ENCODE measurements around the gene INAFM2. TPM values are rescaled to one million over a fixed set of nuclear protein-coding genes. Genes with fewer than 3 reads are reported as not detected.

INAFM2 gene
- total RNA-seq, 1 donor from 2014 or later = 22.8 TPM

DNA sequence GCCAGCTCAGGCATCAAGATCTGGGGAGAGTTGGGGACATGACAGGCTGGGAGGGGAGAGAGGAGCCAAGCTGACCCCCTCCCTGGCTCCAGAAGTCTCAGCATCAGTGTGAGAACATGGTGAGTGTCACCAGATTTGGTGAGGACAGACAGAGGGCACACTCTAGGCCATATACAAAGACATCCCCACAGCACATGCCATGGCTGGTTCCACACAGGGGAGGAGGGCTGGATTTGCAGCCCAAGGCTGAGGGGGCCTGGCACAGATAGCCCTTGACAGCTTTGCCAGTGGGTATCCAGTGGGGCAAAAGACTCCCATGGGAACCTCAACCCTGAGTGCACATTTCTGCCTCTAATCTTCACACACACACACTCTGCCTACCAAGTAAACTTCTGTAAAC, 30.5 kb upstream of the INAFM2 start:
- Mint-ChIP-seq H3K4me1 (no peaks in the 10 kb centered on the region), H3K27me3 (no peaks in the 10 kb centered on the region), H3K4me3 (no peak overlapping the region), H3K36me3 (ENCODE audit: low read depth) (peaks cover 28% of the 10 kb centered on the region), H3K9me3 (no peaks in the 10 kb centered on the region), H3K27ac (no peak overlapping the region)
- no peak for DNase-seq
- intact Hi-C loops (cut with micrococcal nuclease) = no loop called here

DNA sequence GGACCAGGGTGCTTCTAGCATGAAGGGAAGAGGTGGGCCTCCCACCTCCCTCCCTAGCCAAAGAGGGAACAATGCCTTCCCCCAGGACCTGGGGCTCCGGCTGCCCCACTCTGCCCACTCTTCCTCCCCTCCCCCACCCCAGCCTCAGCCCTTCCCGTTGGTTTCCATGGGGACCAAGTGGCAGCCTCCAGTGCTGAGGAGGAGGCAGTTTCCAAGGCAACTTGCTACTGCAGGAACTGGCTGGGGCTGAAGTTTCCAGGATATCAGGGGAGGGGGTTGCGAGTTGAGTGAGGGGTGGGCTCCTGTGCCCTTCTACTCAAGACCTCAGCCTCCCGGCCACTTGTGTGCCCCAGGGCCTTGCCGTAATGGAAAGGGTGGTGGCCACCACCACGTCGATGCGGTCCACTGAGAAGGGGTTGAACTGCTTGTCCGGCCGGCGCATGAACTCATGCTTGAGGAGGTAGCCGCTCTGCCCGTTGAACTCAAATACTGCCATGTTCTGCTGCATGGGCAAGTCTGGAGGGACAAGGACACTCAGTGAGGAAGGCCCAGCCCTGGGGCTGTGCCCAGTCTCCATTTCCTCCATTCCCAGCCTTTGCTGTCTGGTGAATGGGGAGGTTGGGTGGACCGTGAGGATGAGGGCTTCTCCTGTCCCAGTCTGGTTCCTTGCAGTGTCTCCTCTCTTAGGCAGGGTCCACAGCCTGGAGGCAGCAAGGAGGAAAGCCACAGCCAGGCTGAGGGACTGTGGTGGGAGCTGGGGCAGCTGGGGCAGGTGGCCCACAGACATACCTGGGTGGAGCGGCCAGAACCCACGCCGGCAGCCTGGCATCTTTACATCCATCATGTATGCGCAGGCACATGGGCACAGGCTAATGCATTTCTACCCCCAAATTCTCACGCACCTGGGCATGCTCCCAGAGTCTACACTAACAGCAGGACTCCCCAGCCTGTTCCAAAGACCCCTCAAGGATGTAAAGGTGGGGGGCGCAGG, 29.3 kb upstream of the INAFM2 start:
- no peak for DNase-seq
- no peak overlapping the region for H3K27ac Mint-ChIP-seq
- no peaks in the 10 kb centered on the region for H3K27me3 Mint-ChIP-seq
- no peak overlapping the region for H3K4me3 Mint-ChIP-seq
- H3K9me3 Mint-ChIP-seq = no peaks in the 10 kb centered on the region
- intact Hi-C loops (cut with micrococcal nuclease) = no loop called here
- peaks cover 31% of the 10 kb centered on the region for H3K36me3 Mint-ChIP-seq (ENCODE audit: low read depth)
- H3K4me1 Mint-ChIP-seq = no peaks in the 10 kb centered on the region

- Mint-ChIP-seq H3K27ac (no peak overlapping the region), H3K4me3 (no peak overlapping the region), H3K36me3 (ENCODE audit: low read depth) (peaks cover 34% of the 10 kb centered on the region), H3K9me3 (no peaks in the 10 kb centered on the region), H3K27me3 (no peaks in the 10 kb centered on the region), H3K4me1 (no peaks in the 10 kb centered on the region)
- intact Hi-C loops (cut with micrococcal nuclease) = no loop called here
- no peak for DNase-seq
Observed at GRCh38 chr15:40295297-40295696, 28.2 kb upstream of the INAFM2 start.

GRCh38 chr15:40295877-40296560, 27.5 kb upstream of the INAFM2 start:
- no peaks in the 10 kb centered on the region for H3K9me3 Mint-ChIP-seq
- H3K4me3 Mint-ChIP-seq = no peak overlapping the region
- H3K27ac Mint-ChIP-seq = no peak overlapping the region
- DNase-seq = no peak
- H3K36me3 Mint-ChIP-seq (ENCODE audit: low read depth) = peaks cover 39% of the 10 kb centered on the region
- H3K4me1 Mint-ChIP-seq = no peaks in the 10 kb centered on the region
- H3K27me3 Mint-ChIP-seq = no peaks in the 10 kb centered on the region
- intact Hi-C loops (cut with micrococcal nuclease) = no loop called here

DNA sequence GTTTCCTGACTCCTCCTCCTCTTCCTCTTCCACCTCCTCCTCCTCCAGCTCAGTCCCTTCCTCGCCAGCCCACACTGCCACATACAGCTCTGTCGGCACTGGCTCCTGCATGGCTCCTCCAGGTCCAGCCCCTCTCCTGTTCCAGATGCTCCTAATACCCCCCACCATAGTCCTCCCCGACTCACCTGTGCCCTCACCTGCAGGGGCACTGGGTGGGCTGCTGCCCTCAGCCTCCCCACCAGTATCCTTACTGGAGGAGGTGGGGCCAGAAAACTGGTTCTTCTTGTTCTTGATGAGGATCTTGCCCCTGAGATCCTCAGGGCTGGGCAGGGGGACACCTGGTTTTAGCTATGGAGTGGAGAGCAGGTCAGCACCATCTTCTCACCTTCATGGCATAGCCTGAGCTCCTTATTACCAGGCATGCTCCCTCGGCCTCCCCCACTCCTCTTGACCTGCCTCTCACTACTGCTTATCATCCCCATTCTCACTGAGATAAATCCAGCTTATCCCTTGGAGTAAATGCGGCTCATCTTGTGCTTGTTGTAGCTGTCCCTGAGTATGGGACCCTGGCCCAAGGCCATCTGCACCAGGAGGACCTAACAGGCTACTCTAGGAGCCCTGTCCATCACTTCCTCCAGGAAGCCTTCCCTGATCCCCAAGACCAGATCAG, 26.8 kb upstream of the INAFM2 start:
- peaks cover 44% of the 10 kb centered on the region for H3K36me3 Mint-ChIP-seq (ENCODE audit: low read depth)
- H3K27me3 Mint-ChIP-seq = no peaks in the 10 kb centered on the region
- no peaks in the 10 kb centered on the region for H3K9me3 Mint-ChIP-seq
- no peaks in the 10 kb centered on the region for H3K4me1 Mint-ChIP-seq
- no peak for DNase-seq
- no peak overlapping the region for H3K27ac Mint-ChIP-seq
- intact Hi-C loops (cut with micrococcal nuclease) = no loop called here
- no peak overlapping the region for H3K4me3 Mint-ChIP-seq

- Mint-ChIP-seq H3K9me3 (no peaks in the 10 kb centered on the region), H3K36me3 (ENCODE audit: low read depth) (peaks cover 48% of the 10 kb centered on the region), H3K27ac (no peak overlapping the region)
Observed at GRCh38 chr15:40297356-40297755, 26.1 kb upstream of the INAFM2 start.

GRCh38 chr15:40298216-40298935, 25.1 kb upstream of the INAFM2 start:
- Mint-ChIP-seq H3K36me3 (ENCODE audit: low read depth) (peaks cover 50% of the 10 kb centered on the region), H3K27ac (no peak overlapping the region), H3K4me3 (no peak overlapping the region), H3K27me3 (no peaks in the 10 kb centered on the region), H3K9me3 (no peaks in the 10 kb centered on the region), H3K4me1 (no peaks in the 10 kb centered on the region)
- intact Hi-C loops (cut with micrococcal nuclease) = no loop called here
- no peak for DNase-seq

More at GRCh38 chr15:40297356-40297755, 26.1 kb upstream of the INAFM2 start:
- intact Hi-C loops (cut with micrococcal nuclease) = no loop called here
- no peak overlapping the region for H3K4me3 Mint-ChIP-seq
- no peaks in the 10 kb centered on the region for H3K27me3 Mint-ChIP-seq
- no peak for DNase-seq
- no peaks in the 10 kb centered on the region for H3K4me1 Mint-ChIP-seq

DNA sequence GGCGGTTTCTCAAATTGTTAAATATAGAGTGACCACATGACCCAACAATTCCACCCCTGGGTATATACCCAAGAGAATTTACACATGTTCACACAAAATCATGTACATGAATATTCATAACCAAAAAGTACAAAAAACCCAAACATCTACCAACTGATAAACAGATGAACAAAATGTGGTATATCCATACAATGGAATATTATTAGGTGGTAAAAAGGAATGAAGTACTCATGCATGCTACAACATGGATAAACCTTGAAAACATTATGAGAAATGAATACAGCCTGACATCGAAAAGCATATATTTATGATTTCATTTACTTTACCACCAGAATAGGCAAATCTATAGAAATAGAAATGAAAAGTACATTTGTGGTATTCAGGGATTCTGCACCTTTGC, 23.1 kb upstream of the INAFM2 start:
- H3K4me1 Mint-ChIP-seq = peaks cover 7% of the 10 kb centered on the region
- intact Hi-C loops (cut with micrococcal nuclease) = no loop called here

DNA sequence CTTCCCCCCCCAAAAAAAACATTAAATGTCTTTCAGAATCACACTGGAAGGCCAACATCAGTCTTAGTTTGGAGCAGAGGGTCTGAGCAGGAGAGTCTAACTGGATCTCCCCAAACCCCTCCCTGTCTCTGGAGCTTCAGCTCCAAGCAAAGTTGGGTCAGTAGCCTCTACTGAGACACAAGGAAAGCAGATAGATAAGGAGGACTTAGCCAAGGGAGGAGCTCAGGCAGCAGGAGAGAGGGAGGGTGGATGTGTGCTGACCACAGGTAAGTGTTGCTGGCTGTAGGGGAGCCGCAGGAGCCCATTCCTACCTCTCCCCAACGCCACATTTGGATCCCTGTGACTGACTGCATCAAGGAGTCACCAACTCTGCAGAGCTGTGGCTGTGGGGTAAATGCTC, 22.7 kb upstream of the INAFM2 start:
- H3K36me3 Mint-ChIP-seq (ENCODE audit: low read depth) = peaks cover 54% of the 10 kb centered on the region
- H3K9me3 Mint-ChIP-seq = no peaks in the 10 kb centered on the region
- H3K4me3 Mint-ChIP-seq = no peak overlapping the region
- DNase-seq = no peak
- no peaks in the 10 kb centered on the region for H3K27me3 Mint-ChIP-seq
- H3K27ac Mint-ChIP-seq = no peak overlapping the region
- peaks cover 7% of the 10 kb centered on the region for H3K4me1 Mint-ChIP-seq
- intact Hi-C loops (cut with micrococcal nuclease) = no loop called here

More for the DNA sequence above, 23.1 kb upstream of the INAFM2 start:
- no peak for DNase-seq
- Mint-ChIP-seq H3K36me3 (ENCODE audit: low read depth) (peaks cover 57% of the 10 kb centered on the region), H3K4me3 (no peak overlapping the region), H3K27me3 (no peaks in the 10 kb centered on the region), H3K27ac (no peak overlapping the region), H3K9me3 (no peaks in the 10 kb centered on the region)

- intact Hi-C loops (cut with micrococcal nuclease) = no loop called here
- DNase-seq = no peak
- Mint-ChIP-seq H3K27me3 (no peaks in the 10 kb centered on the region), H3K27ac (no peak overlapping the region), H3K4me1 (peaks cover 14% of the 10 kb centered on the region), H3K9me3 (no peaks in the 10 kb centered on the region), H3K36me3 (ENCODE audit: low read depth) (peaks cover 50% of the 10 kb centered on the region), H3K4me3 (no peak overlapping the region)
Observed at GRCh38 chr15:40301467-40302179, 21.9 kb upstream of the INAFM2 start.

DNA sequence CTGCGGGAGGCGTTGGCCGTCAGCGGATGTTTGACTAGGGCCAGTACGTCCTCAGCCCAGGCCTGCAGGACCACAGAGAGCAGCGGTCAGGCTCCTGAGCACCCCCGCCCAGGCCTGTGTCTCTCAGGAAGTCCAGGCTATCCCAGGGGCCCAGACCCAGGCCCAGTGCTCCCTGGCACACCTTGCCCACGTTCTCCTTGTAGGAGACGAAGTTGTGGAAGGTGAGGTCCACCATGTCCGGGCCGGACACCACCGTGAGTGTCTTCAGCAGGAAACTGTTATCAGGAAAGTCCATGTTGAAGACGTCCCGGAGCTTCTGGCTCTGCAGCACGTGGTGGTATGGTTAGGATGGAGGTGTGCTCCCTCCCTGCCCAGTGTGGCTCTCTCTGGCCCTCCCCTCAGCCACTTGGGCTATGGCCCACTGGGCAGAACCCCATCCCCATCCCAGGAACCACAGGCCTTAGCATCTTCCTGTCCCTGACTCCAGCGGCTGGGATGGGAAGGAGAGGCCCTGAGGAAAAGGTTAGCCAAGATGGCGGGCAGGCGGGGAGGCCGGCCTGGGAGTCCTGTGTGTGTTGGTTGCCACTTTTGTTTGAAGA, 21.1 kb upstream of the INAFM2 start:
- Mint-ChIP-seq H3K4me3 (no peak overlapping the region), H3K4me1 (peaks cover 17% of the 10 kb centered on the region), H3K9me3 (no peaks in the 10 kb centered on the region), H3K27ac (no peak overlapping the region), H3K27me3 (no peaks in the 10 kb centered on the region), H3K36me3 (ENCODE audit: low read depth) (peaks cover 47% of the 10 kb centered on the region)
- no peak for DNase-seq
- intact Hi-C loops (cut with micrococcal nuclease) = no loop called here

GRCh38 chr15:40302981-40303380, 20.5 kb upstream of the INAFM2 start:
- Mint-ChIP-seq H3K4me1 (peaks cover 17% of the 10 kb centered on the region), H3K36me3 (ENCODE audit: low read depth) (peaks cover 44% of the 10 kb centered on the region), H3K4me3 (no peak overlapping the region), H3K27ac (no peak overlapping the region), H3K27me3 (no peaks in the 10 kb centered on the region), H3K9me3 (no peaks in the 10 kb centered on the region)
- intact Hi-C loops (cut with micrococcal nuclease) = no loop called here
- no peak for DNase-seq

DNA sequence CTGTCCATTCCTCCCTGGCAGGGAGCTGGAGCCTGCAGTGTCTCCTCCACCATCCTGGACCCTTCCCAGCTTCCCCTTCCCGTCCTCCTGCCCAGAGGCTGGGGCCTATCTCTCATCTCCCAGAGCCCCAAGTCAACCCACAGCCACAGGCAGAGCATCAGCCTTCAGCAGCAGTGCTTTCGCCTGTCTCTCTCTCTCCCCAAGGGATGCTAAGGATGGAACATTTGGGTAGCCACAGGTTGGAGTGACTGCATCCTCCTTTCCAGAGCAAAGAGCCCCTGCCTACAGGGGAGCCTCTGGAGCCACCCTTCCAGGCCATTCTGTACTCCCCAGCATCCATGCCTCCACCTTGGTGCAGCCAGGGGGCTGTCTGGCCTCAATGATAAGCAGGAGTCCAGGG, 19.9 kb upstream of the INAFM2 start:
- peak overlapping the region; percentile 62 for H3K27ac Mint-ChIP-seq
- DNase-seq = no peak
- peaks cover 18% of the 10 kb centered on the region for H3K4me1 Mint-ChIP-seq
- H3K36me3 Mint-ChIP-seq (ENCODE audit: low read depth) = peaks cover 42% of the 10 kb centered on the region
- H3K4me3 Mint-ChIP-seq = no peak overlapping the region
- no peaks in the 10 kb centered on the region for H3K9me3 Mint-ChIP-seq
- no peaks in the 10 kb centered on the region for H3K27me3 Mint-ChIP-seq
- intact Hi-C loops (cut with micrococcal nuclease) = no loop called here

Data from activated CD4-positive, alpha-beta T cell treated with anti-CD3 and anti-CD28 coated beads, Interleukin-2, amount 10 ng/mL, durations not matched to agents 24 days and 14 days (primary cell).